ENCODE measurements around the gene FAM89A. TPM values are rescaled to one million over a fixed set of nuclear protein-coding genes. Genes with fewer than 3 reads are reported as not detected.

FAM89A gene
- polyA plus RNA-seq, 1 donor from 2014 or later = 6.2 TPM

Other genes starting within 250 kb of the FAM89A start
- 76.7 TPM for gene C1orf198, start 171.7 kb downstream of the FAM89A start, polyA plus RNA-seq (ENCODE audit: insufficient read depth, low read depth, low replicate concordance)
- 10.2 TPM for gene TTC13, start 61.4 kb downstream of the FAM89A start, polyA plus RNA-seq (ENCODE audit: insufficient read depth, low read depth, low replicate concordance)
- gene ARV1, start 61.2 kb downstream of the FAM89A start, polyA plus RNA-seq (ENCODE audit: insufficient read depth, low read depth, low replicate concordance) = 19.4 TPM
- gene TRIM67, start 121.8 kb upstream of the FAM89A start, polyA plus RNA-seq (ENCODE audit: insufficient read depth, low read depth, low replicate concordance) = 1.9 TPM
- 47.0 TPM for gene GNPAT, start 201.0 kb upstream of the FAM89A start, polyA plus RNA-seq (ENCODE audit: insufficient read depth, low read depth, low replicate concordance)

Data from brain (organoid and tissue), 1 donor.